Lower lobe of right lung (tissue), 2 donors: Measurements from ENCODE around the gene UTP25. TPM values are rescaled to one million over a fixed set of nuclear protein-coding genes. Genes with fewer than 3 reads are reported as not detected.

Experiments
- ATAC-seq, 2 donors: fragments of 200-7000 bp; cut with Tn5 transposase; one replicate each; pipeline ENCODE4 v1.9.1; 2020 to 2022; ENCODE audit warnings: mild to moderate bottlenecking in 2 of 2, moderate library complexity in 2 of 2
- DNase-seq: peaks from one replicate; pipeline ENCODE4 v3.0.0-alpha.2; 2020
- H3K27ac ChIP-seq: fragments of 200-600 bp; one replicate; pipeline ENCODE4 v1.8.0; 2022
- H3K27me3 ChIP-seq: fragments of 200-600 bp; one replicate; pipeline ENCODE4 v1.8.0; 2022; ENCODE audit warnings: low read depth
- H3K36me3 ChIP-seq: fragments of 200-600 bp; one replicate; pipeline ENCODE4 v1.8.0; 2022; ENCODE audit warnings: mild to moderate bottlenecking
- H3K4me1 ChIP-seq: fragments of 200-600 bp; one replicate; pipeline ENCODE4 v1.8.0; 2022
- H3K4me3 ChIP-seq: fragments of 200-600 bp; one replicate; pipeline ENCODE4 v1.8.0; 2022; ENCODE audit warnings: mild to moderate bottlenecking
- H3K9me3 ChIP-seq: fragments of 200-600 bp; one replicate; pipeline ENCODE4 v1.8.0; 2022
- intact Hi-C: fragments of 100-400 bp; cut with DNase I; formaldehyde crosslinking; loops from one replicate; pipeline ENCODE4 v1.11.0; 2022
- total RNA-seq: library from RNA; stranded (reverse); fragmentation: NEBNext Ultra II Directional; extraction: Animal tissue kit (Norgen Biotek cat#: 25700); gene quantifications from one replicate; pipeline ENCODE4 v1.2.1, GENCODE V29; 2021
- TF ChIP-seq, protein P1 (sequence below): fragments of 200-600 bp; IDR thresholded peaks from one replicate; pipeline ENCODE4 v1.8.0; 2022; ENCODE audit warnings: antibody characterized with exemption, mild to moderate bottlenecking
- donor health status: DM: no; HTN: yes; CAD: no; lungs with severe emphysema.

UTP25 gene
- total RNA-seq, 1 donor from 2014 or later = 6.2 TPM

DNA sequence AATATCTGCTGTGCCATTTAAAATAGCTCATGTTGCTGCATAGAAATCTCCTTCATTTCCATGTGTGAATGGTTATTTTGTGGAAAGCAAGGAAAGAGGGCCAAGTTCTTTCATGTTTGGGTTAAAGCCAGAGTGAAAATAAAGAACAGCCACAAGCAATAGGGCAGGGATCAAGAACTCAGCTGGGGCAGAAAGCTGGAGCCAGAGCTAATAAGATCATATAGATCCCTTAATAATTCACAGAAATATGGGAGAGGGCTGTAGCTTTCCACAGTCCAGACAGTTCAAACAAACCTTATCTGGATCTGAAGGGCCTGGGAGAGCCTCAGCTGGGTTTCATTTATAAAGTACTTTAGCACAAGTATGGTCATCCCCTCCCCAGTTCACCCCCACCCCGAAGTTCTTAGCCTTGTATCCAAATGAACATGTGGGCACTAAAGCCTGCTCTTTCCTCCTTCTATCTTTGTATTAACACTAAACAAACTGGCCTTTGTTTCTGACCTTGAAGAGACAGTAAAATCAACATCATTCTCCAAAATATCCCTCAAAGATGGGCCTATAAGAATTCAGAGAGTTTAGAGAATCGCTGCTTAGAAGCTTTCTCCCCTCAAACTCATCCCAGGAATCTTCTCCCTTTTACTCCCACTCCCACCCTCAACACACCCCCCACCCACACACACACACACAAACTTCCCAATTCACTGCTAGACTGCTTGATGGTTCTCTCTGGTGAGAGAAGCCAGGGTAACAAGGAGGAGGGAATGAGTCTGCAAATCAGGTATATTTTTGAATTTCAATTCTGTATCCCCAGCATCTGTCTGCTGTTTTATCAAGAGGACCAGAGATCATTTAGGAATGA is 41.7 kb downstream of the UTP25 start:
- H3K36me3 ChIP-seq = no peaks in the 10 kb centered on the region
- TF ChIP-seq, protein P1, sequence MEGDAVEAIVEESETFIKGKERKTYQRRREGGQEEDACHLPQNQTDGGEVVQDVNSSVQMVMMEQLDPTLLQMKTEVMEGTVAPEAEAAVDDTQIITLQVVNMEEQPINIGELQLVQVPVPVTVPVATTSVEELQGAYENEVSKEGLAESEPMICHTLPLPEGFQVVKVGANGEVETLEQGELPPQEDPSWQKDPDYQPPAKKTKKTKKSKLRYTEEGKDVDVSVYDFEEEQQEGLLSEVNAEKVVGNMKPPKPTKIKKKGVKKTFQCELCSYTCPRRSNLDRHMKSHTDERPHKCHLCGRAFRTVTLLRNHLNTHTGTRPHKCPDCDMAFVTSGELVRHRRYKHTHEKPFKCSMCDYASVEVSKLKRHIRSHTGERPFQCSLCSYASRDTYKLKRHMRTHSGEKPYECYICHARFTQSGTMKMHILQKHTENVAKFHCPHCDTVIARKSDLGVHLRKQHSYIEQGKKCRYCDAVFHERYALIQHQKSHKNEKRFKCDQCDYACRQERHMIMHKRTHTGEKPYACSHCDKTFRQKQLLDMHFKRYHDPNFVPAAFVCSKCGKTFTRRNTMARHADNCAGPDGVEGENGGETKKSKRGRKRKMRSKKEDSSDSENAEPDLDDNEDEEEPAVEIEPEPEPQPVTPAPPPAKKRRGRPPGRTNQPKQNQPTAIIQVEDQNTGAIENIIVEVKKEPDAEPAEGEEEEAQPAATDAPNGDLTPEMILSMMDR = no peak
- DNase-seq = no peak
- no peak overlapping the region for H3K27ac ChIP-seq
- ATAC-seq = no peak
- intact Hi-C loops = no loop called here
- no peaks in the 10 kb centered on the region for H3K27me3 ChIP-seq
- H3K9me3 ChIP-seq = peaks cover 3% of the 10 kb centered on the region
- H3K4me1 ChIP-seq = no peaks in the 10 kb centered on the region
- H3K4me3 ChIP-seq = no peak overlapping the region

DNA sequence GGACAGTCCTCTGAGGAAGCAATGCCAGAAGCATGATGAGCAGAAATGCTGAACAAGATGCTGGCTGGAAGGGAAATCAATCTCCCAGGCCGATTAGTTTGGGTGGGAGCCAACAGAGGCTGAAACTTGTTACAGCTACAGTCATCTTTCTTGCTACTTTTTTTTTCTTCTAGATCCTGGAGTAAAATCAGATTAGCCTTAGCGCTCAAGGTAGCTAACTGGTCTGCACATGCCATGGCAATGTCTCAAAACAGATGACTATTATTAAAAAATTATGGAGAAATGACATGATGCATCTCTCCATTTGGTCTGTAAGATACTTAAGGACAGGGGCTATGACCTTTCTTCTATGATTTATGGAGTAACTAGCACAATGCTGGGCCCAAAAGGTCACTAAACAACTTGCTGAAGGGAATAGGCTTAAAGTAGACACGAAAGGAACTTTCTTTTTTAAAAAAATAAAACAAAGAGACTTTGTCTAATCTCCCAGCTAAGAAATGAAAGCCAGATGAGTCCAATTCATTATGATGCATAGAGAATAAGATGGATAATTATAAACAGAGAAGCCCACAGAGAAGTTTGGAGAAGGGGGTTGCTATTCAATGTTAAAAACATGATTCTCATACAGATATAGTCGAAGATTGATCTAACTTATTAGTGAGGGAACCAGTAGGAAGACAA is 42.5 kb downstream of the UTP25 start:
- Histone ChIP-seq H3K36me3 (no peaks in the 10 kb centered on the region), H3K27me3 (no peaks in the 10 kb centered on the region), H3K27ac (no peak overlapping the region), H3K9me3 (peaks cover 3% of the 10 kb centered on the region), H3K4me3 (no peak overlapping the region), H3K4me1 (no peaks in the 10 kb centered on the region)
- ATAC-seq (no peak), DNase-seq (no peak)
- TF ChIP-seq, protein P1 = no peak
- intact Hi-C loops = no loop called here

DNA sequence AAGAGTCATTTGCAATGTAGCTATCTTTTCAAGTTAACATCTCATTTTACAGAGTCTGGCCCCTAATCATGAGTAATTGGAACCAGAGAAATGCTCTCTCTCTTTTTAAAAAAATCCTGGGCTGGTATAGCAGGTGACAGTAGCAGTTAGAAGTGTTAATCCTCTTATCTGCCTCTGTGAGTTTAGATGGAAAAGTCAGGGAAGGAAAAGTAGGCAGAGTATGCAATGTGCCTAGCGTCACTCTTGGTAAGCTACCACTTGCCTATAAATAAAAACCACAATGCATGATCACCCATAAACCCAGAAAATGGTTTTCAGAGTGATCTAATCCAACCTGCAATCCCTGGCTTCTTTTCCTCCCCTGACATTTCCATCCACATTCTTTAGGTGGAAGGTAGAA is 43.2 kb downstream of the UTP25 start:
- Histone ChIP-seq H3K4me3 (no peak overlapping the region), H3K27ac (no peak overlapping the region), H3K36me3 (no peaks in the 10 kb centered on the region), H3K9me3 (peaks cover 3% of the 10 kb centered on the region), H3K4me1 (no peaks in the 10 kb centered on the region), H3K27me3 (no peaks in the 10 kb centered on the region)
- DNase-seq = no peak
- TF ChIP-seq, protein P1 = no peak
- no peak for ATAC-seq
- intact Hi-C loops = no loop called here

DNA sequence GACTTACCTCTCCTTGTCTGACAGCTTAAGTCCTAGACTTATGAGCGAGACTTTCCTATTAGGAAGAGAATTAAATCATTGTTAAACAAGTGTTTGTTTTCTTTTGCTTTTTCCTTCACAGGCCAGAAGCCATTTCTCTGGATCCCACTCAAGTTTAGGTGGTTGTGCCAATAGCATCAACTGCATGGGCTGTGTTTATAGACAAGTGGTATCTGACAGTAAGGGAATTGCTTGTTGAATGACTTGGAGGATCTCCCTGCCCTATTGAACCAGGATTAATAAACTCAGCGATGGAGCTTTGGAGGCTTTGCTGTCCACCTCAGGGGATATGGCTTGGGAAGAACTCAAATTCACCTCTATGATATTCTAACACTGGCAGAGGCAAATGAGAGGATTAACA is 43.7 kb downstream of the UTP25 start:
- intact Hi-C loops = no loop called here
- H3K4me3 ChIP-seq = no peak overlapping the region
- TF ChIP-seq, protein P1 = no peak
- no peak overlapping the region for H3K27ac ChIP-seq
- no peaks in the 10 kb centered on the region for H3K27me3 ChIP-seq
- no peaks in the 10 kb centered on the region for H3K36me3 ChIP-seq
- no peak for DNase-seq
- H3K4me1 ChIP-seq = no peaks in the 10 kb centered on the region
- no peak for ATAC-seq
- peaks cover 3% of the 10 kb centered on the region for H3K9me3 ChIP-seq

DNA sequence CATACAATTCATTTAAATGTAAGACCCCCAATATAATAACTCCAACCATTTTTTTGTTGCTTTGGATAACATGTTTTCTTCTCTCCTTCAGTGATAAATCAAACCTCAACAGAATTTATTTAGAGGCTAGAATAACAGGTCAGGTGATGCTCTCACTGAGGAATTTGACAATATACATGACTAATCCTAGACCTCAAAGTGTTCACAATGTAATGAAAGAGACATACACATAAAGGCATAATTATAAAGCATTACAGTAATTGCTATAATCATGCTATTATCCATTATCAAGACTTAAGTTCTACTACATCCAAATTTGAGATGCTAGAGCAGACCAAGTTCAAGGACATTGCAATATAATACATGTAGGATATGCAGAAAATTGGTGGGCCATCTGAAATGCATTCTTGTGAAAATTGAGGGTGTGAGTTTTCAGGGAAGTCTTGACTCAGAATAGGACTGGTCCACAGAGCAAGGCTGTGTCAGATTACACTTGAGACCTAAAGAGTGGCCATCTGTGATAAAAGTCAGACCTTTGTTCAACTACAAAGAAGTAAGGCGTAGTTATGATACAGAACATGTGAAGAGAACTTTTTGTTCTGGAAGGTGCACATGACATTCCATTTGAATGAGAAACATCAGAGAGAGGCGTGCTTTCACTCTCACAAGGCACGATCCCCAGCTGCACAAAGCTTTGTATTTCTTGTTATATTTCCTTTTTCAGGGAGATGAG is 45.5 kb downstream of the UTP25 start:
- H3K4me3 ChIP-seq = no peak overlapping the region
- ATAC-seq = no peak
- no peaks in the 10 kb centered on the region for H3K4me1 ChIP-seq
- no peaks in the 10 kb centered on the region for H3K27me3 ChIP-seq
- no peak for DNase-seq
- no peak overlapping the region for H3K27ac ChIP-seq
- TF ChIP-seq, protein P1 = no peak
- no peaks in the 10 kb centered on the region for H3K9me3 ChIP-seq
- intact Hi-C loops = no loop called here
- no peaks in the 10 kb centered on the region for H3K36me3 ChIP-seq
